Spleen (tissue), 7 donors: ENCODE results near the gene GFER.

Experiments used
- CTCF ChIP-seq, 11 experiments: fragments of 200-600 bp in 7 of 11; fragments of 450-650 bp in 4 of 11; sonication (generic) in 4 of 11; IDR thresholded peaks in 8 of 11; conservative IDR thresholded peaks in 3 of 11; 1 replicate in 7 of 11; 2 replicates in 4 of 11; pipeline versions ENCODE4 v1.4.0 to v1.8.0; 2016 to 2021; ENCODE audit warnings: antibody characterized with exemption in 11 of 11, inconsistent platforms in 4 of 11, mild to moderate bottlenecking in 1 of 11
- POLR2A ChIP-seq, 3 donors: fragments of 450-650 bp; IDR thresholded peaks; one replicate each; pipeline ENCODE4 v1.5.1; 2017; ENCODE audit warnings: antibody characterized with exemption in 3 of 3, mild to moderate bottlenecking in 1 of 3
- POLR2AphosphoS5 ChIP-seq, 3 donors: sonication (generic); formaldehyde crosslinking; IDR thresholded peaks; one replicate each; pipeline ENCODE4 v1.5.1; 2017; ENCODE audit warnings: antibody characterized with exemption in 3 of 3
- donor health status: DM: no; HTN: no; CAD: no; lungs with moderate emphysema.
- donor health status: DM: no; HTN: no; CAD: no.
- donor health status: DM: no; HTN: no; CAD: no.

GRCh38 chr16:2036200-2036966 lies 52.4 kb downstream of the GFER start:
- TF ChIP-seq POLR2A (IDR thresholded peaks at IDR 0.05) (no peak), CTCF (IDR thresholded peaks at IDR 0.05 in 8 of 11, conservative IDR thresholded peaks at IDR 0.05 in 3 of 11) (no peak), POLR2AphosphoS5 (IDR thresholded peaks at IDR 0.05) (no peak)
